Left ventricle myocardium inferior (tissue), 1 donor: ENCODE data around the gene PKIB. TPM values are rescaled to one million over a fixed set of nuclear protein-coding genes. Genes with fewer than 3 reads are reported as not detected.

Experiments
- DNase-seq: peaks from one replicate; pipeline ENCODE4 v3.0.0-alpha.2; 2020
- H3K27ac ChIP-seq: fragments of 200-600 bp; replicated peaks from 2 replicates; pipeline ENCODE4 v1.8.0; 2021
- H3K27me3 ChIP-seq: fragments of 200-600 bp; 2 replicates; pipeline ENCODE4 v1.8.0; 2021; ENCODE audit warnings: low read depth
- H3K36me3 ChIP-seq: fragments of 200-600 bp; 2 replicates; pipeline ENCODE4 v1.8.0; 2021
- H3K4me1 ChIP-seq: fragments of 200-600 bp; 2 replicates; pipeline ENCODE4 v1.8.0; 2021
- H3K4me3 ChIP-seq: fragments of 200-600 bp; 2 replicates; pipeline ENCODE4 v1.8.0; 2021; ENCODE audit warnings: mild to moderate bottlenecking, moderate library complexity
- H3K9me3 ChIP-seq: fragments of 200-600 bp; replicated peaks from 2 replicates; pipeline ENCODE4 v1.8.0; 2021
- intact Hi-C: fragments of 100-400 bp; cut with micrococcal nuclease; formaldehyde crosslinking; loops from one replicate; pipeline ENCODE4 v1.11.0; 2022
- total RNA-seq: library from RNA; stranded (reverse); fragmentation: NEBNext Ultra II Directional; extraction: Animal tissue kit (Norgen Biotek cat#: 25700); gene quantifications from one replicate; pipeline ENCODE4 v1.2.1, GENCODE V29; 2021
- TF ChIP-seq, protein P1 (sequence below): fragments of 200-600 bp; IDR thresholded peaks from 2 replicates; pipeline ENCODE4 v1.8.0; 2021; ENCODE audit warnings: antibody characterized with exemption, mild to moderate bottlenecking, borderline replicate concordance
- donor health status: DM: no; HTN: yes; CAD: no; lungs with severe emphysema.

The PKIB gene
- total RNA-seq, 1 donor from 2014 or later: 0.30 TPM

- no peaks in the 10 kb centered on the region for H3K4me1 ChIP-seq
Observed at GRCh38 chr6:122734529-122735395, 124.6 kb downstream of the PKIB start.

GRCh38 chr6:122735582-122735981 is 125.4 kb downstream of the PKIB start:
- Histone ChIP-seq H3K9me3 (no peaks in the 10 kb centered on the region), H3K27me3 (peaks cover 24% of the 10 kb centered on the region), H3K4me3 (no peak overlapping the region), H3K27ac (no peak overlapping the region), H3K36me3 (no peaks in the 10 kb centered on the region), H3K4me1 (no peaks in the 10 kb centered on the region)
- no peak for DNase-seq
- TF ChIP-seq, protein P1, sequence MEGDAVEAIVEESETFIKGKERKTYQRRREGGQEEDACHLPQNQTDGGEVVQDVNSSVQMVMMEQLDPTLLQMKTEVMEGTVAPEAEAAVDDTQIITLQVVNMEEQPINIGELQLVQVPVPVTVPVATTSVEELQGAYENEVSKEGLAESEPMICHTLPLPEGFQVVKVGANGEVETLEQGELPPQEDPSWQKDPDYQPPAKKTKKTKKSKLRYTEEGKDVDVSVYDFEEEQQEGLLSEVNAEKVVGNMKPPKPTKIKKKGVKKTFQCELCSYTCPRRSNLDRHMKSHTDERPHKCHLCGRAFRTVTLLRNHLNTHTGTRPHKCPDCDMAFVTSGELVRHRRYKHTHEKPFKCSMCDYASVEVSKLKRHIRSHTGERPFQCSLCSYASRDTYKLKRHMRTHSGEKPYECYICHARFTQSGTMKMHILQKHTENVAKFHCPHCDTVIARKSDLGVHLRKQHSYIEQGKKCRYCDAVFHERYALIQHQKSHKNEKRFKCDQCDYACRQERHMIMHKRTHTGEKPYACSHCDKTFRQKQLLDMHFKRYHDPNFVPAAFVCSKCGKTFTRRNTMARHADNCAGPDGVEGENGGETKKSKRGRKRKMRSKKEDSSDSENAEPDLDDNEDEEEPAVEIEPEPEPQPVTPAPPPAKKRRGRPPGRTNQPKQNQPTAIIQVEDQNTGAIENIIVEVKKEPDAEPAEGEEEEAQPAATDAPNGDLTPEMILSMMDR: no peak
- intact Hi-C loops: no loop called here

More at GRCh38 chr6:122734529-122735395, 124.6 kb downstream of the PKIB start:
- Histone ChIP-seq H3K27me3 (peaks cover 26% of the 10 kb centered on the region), H3K9me3 (no peaks in the 10 kb centered on the region), H3K27ac (no peak overlapping the region), H3K4me3 (no peak overlapping the region), H3K36me3 (no peaks in the 10 kb centered on the region)
- TF ChIP-seq, protein P1: no peak
- no peak for DNase-seq
- intact Hi-C loops: loop anchor here (5.0 kb wide), 1 partner anchor 103 kb away; no protein-coding TSS in a partner anchor

- Histone ChIP-seq H3K9me3 (no peaks in the 10 kb centered on the region), H3K27me3 (peaks cover 23% of the 10 kb centered on the region), H3K27ac (no peak overlapping the region), H3K4me1 (no peaks in the 10 kb centered on the region), H3K4me3 (no peak overlapping the region), H3K36me3 (no peaks in the 10 kb centered on the region)
- no peak for DNase-seq
- intact Hi-C loops: no loop called here
- TF ChIP-seq, protein P1: no peak
Observed at GRCh38 chr6:122736163-122736562, 126.0 kb downstream of the PKIB start.

- DNase-seq: no peak
- H3K9me3 ChIP-seq: no peaks in the 10 kb centered on the region
- no peak overlapping the region for H3K4me3 ChIP-seq
- H3K36me3 ChIP-seq: no peaks in the 10 kb centered on the region
- peaks cover 23% of the 10 kb centered on the region for H3K27me3 ChIP-seq
- intact Hi-C loops: no loop called here
- TF ChIP-seq, protein P1: no peak
- H3K27ac ChIP-seq: no peak overlapping the region
- H3K4me1 ChIP-seq: no peaks in the 10 kb centered on the region
Observed at GRCh38 chr6:122736616-122737015, 126.4 kb downstream of the PKIB start.

DNA sequence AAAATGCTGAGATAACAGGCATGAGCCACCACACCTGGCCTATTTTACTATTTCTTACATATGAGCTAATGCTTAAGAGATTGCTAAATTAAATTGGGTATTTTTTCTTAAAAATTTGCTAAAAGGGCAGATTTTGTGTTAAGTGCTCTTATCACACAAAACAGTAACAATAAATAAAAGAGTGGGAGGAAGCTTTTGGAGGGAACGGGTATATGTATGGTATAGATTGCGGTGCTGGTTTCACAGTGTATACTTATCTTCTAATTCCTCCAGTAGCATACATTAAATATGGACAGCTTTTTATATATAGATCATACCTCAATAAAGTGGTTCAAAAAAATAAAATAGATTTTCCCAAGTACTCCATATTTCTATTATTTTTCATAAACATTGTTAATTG is 129.9 kb downstream of the PKIB start:
- intact Hi-C loops: no loop called here
- DNase-seq: no peak
- Histone ChIP-seq H3K9me3 (no peaks in the 10 kb centered on the region), H3K4me3 (no peak overlapping the region), H3K4me1 (no peaks in the 10 kb centered on the region), H3K27ac (no peak overlapping the region), H3K36me3 (no peaks in the 10 kb centered on the region), H3K27me3 (peaks cover 18% of the 10 kb centered on the region)
- TF ChIP-seq, protein P1: no peak
